ENCODE results near the gene CNRIP1.
"Not testable (repeated sequence)": the region's sequence is repeated elsewhere in the genome, so short reads cannot be mapped to it uniquely, and the experiment has no call there.

Gene CNRIP1

GRCh38 chr2:68352651-68353391, 33.1 kb upstream of the CNRIP1 start:
- no peak overlapping the region for H3K4me3 ChIP-seq (ENCODE audit: low read depth, low read length)
- DNase-seq (ENCODE audit: low read depth): no peak
- no peak for TF ChIP-seq CTCF (IDR thresholded peaks at IDR 0.05; ENCODE audit: insufficient read depth, low read depth, low read length, missing control alignments)

GRCh38 chr2:68351997-68352396, 32.2 kb upstream of the CNRIP1 start:
- no peak for TF ChIP-seq CTCF (IDR thresholded peaks at IDR 0.05; ENCODE audit: insufficient read depth, low read depth, low read length, missing control alignments)
- H3K4me3 ChIP-seq (ENCODE audit: low read depth, low read length): no peak overlapping the region
- DNase-seq (ENCODE audit: low read depth): no peak

GRCh38 chr2:68349091-68349490, 29.3 kb upstream of the CNRIP1 start:
- not testable (repeated sequence) for H3K4me3 ChIP-seq (ENCODE audit: low read depth, low read length); DNase-seq (ENCODE audit: low read depth)

- DNase-seq (ENCODE audit: low read depth): no peak
- TF ChIP-seq CTCF (IDR thresholded peaks at IDR 0.05; ENCODE audit: insufficient read depth, low read depth, low read length, missing control alignments): no peak
Measured at GRCh38 chr2:68345129-68345875, 25.6 kb upstream of the CNRIP1 start.

GRCh38 chr2:68344031-68344430, 24.3 kb upstream of the CNRIP1 start:
- no peak overlapping the region for H3K4me3 ChIP-seq (ENCODE audit: low read depth, low read length)
- TF ChIP-seq CTCF (IDR thresholded peaks at IDR 0.05; ENCODE audit: insufficient read depth, low read depth, low read length, missing control alignments): no peak
- DNase-seq (ENCODE audit: low read depth): no peak

More at GRCh38 chr2:68345129-68345875, 25.6 kb upstream of the CNRIP1 start:
- H3K4me3 ChIP-seq (ENCODE audit: low read depth, low read length): no peak overlapping the region

- DNase-seq (ENCODE audit: low read depth): no peak
- H3K4me3 ChIP-seq (ENCODE audit: low read depth, low read length): no peak overlapping the region
- no peak for TF ChIP-seq CTCF (IDR thresholded peaks at IDR 0.05; ENCODE audit: insufficient read depth, low read depth, low read length, missing control alignments)
Measured at GRCh38 chr2:68342470-68342869, 22.7 kb upstream of the CNRIP1 start.

GRCh38 chr2:68341583-68341982, 21.8 kb upstream of the CNRIP1 start:
- H3K4me3 ChIP-seq (ENCODE audit: low read depth, low read length): no peak overlapping the region
- DNase-seq (ENCODE audit: low read depth): no peak
- TF ChIP-seq CTCF (IDR thresholded peaks at IDR 0.05; ENCODE audit: insufficient read depth, low read depth, low read length, missing control alignments): no peak
